ENCODE data around the gene TMEM165. TPM values are rescaled to one million over a fixed set of nuclear protein-coding genes. Genes with fewer than 3 reads are reported as not detected.
A peak's percentile ranks its signal among the peaks of the same experiment; 100 is the strongest.

The TMEM165 gene
- total RNA-seq, 1 experiment from 2014 or later: 165 TPM

GRCh38 chr4:55398966-55399365 is 3.2 kb downstream of the TMEM165 start:
- H3K4me2 ChIP-seq (ENCODE audit: low read depth, low read length, poor library complexity, severe bottlenecking): peak overlapping the region; percentile 94
- H3K79me2 ChIP-seq (ENCODE audit: low read length): peaks cover 78% of the 10 kb centered on the region
- no peaks in the 10 kb centered on the region for H3K9me3 ChIP-seq (ENCODE audit: low read length)
- no peaks in the 10 kb centered on the region for H3K27me3 ChIP-seq (ENCODE audit: low read length)
- H3K27ac ChIP-seq (ENCODE audit: low read length): no peak overlapping the region
- peaks cover 40% of the 10 kb centered on the region for H3K36me3 ChIP-seq (ENCODE audit: insufficient read depth, low read length)
- peaks cover 36% of the 10 kb centered on the region for H4K20me1 ChIP-seq (ENCODE audit: insufficient read depth, low read depth, low read length)
- no peaks in the 10 kb centered on the region for H3K9me2 ChIP-seq (replicated peaks; ENCODE audit: insufficient read depth, low read length)
- no peak for DNase-seq
- H3K9ac ChIP-seq (ENCODE audit: low read length): no peak overlapping the region
- no peak overlapping the region for H2AFZ ChIP-seq (ENCODE audit: low read length)
- peaks cover 40% of the 10 kb centered on the region for H3K4me1 ChIP-seq (ENCODE audit: low read length)
- peak overlapping the region; percentile 83 for H3K4me3 ChIP-seq (ENCODE audit: low read length)

GRCh38 chr4:55399581-55399980 is 3.8 kb downstream of the TMEM165 start:
- DNase-seq: no peak
- peaks cover 34% of the 10 kb centered on the region for H3K4me1 ChIP-seq (ENCODE audit: low read length)
- H3K4me2 ChIP-seq (ENCODE audit: low read depth, low read length, poor library complexity, severe bottlenecking): peak overlapping the region; percentile 94
- no peak overlapping the region for H3K27ac ChIP-seq (ENCODE audit: low read length)
- no peaks in the 10 kb centered on the region for H3K27me3 ChIP-seq (ENCODE audit: low read length)
- H2AFZ ChIP-seq (ENCODE audit: low read length): no peak overlapping the region
- no peaks in the 10 kb centered on the region for H3K9me2 ChIP-seq (replicated peaks; ENCODE audit: insufficient read depth, low read length)
- H3K79me2 ChIP-seq (ENCODE audit: low read length): peaks cover 84% of the 10 kb centered on the region
- no peak overlapping the region for H3K9ac ChIP-seq (ENCODE audit: low read length)
- H3K36me3 ChIP-seq (ENCODE audit: insufficient read depth, low read length): peaks cover 40% of the 10 kb centered on the region
- H4K20me1 ChIP-seq (ENCODE audit: insufficient read depth, low read depth, low read length): peaks cover 36% of the 10 kb centered on the region
- H3K4me3 ChIP-seq (ENCODE audit: low read length): no peak overlapping the region
- H3K9me3 ChIP-seq (ENCODE audit: low read length): no peaks in the 10 kb centered on the region

GRCh38 chr4:55405073-55405472 is 9.3 kb downstream of the TMEM165 start:
- H3K9me2 ChIP-seq (replicated peaks; ENCODE audit: insufficient read depth, low read length): no peaks in the 10 kb centered on the region
- H2AFZ ChIP-seq (ENCODE audit: low read length): no peak overlapping the region
- H3K4me1 ChIP-seq (ENCODE audit: low read length): peaks cover 34% of the 10 kb centered on the region
- no peak overlapping the region for H3K27ac ChIP-seq (ENCODE audit: low read length)
- H3K36me3 ChIP-seq (ENCODE audit: insufficient read depth, low read length): peaks cover 57% of the 10 kb centered on the region
- peaks cover 94% of the 10 kb centered on the region for H3K79me2 ChIP-seq (ENCODE audit: low read length)
- no peak for DNase-seq
- no peak overlapping the region for H3K4me3 ChIP-seq (ENCODE audit: low read length)
- H3K9me3 ChIP-seq (ENCODE audit: low read length): no peaks in the 10 kb centered on the region
- H3K9ac ChIP-seq (ENCODE audit: low read length): no peak overlapping the region
- no peak overlapping the region for H3K4me2 ChIP-seq (ENCODE audit: low read depth, low read length, poor library complexity, severe bottlenecking)
- peaks cover 50% of the 10 kb centered on the region for H4K20me1 ChIP-seq (ENCODE audit: insufficient read depth, low read depth, low read length)
- no peaks in the 10 kb centered on the region for H3K27me3 ChIP-seq (ENCODE audit: low read length)

DNA sequence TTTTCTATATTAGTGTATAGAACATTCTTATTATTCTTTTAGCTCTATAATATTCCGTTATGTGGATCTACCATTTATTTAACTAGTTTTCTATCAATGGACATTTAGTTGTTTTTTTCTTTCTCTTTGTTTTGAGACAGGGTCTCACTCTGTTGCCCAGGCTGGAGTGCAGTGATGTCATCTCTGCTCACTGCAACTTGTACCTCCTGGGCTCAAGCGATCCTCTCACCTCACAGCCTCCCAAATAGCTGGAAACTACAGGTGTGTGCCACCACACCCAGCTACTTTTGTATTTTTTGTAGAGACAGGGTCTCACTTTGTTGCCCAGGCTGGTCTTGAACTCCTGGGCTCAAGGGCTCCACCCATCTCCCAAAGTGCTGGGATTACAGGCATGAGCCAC is 10.8 kb downstream of the TMEM165 start:
- H3K27ac ChIP-seq (ENCODE audit: low read length): no peak overlapping the region
- DNase-seq: no peak
- H2AFZ ChIP-seq (ENCODE audit: low read length): no peak overlapping the region
- H3K79me2 ChIP-seq (ENCODE audit: low read length): peaks cover 96% of the 10 kb centered on the region
- H3K27me3 ChIP-seq (ENCODE audit: low read length): no peaks in the 10 kb centered on the region
- no peak overlapping the region for H3K9ac ChIP-seq (ENCODE audit: low read length)
- H3K4me3 ChIP-seq (ENCODE audit: low read length): no peak overlapping the region
- peaks cover 34% of the 10 kb centered on the region for H3K4me1 ChIP-seq (ENCODE audit: low read length)
- no peaks in the 10 kb centered on the region for H3K9me2 ChIP-seq (replicated peaks; ENCODE audit: insufficient read depth, low read length)
- H3K36me3 ChIP-seq (ENCODE audit: insufficient read depth, low read length): peaks cover 58% of the 10 kb centered on the region
- peaks cover 48% of the 10 kb centered on the region for H4K20me1 ChIP-seq (ENCODE audit: insufficient read depth, low read depth, low read length)
- no peak overlapping the region for H3K4me2 ChIP-seq (ENCODE audit: low read depth, low read length, poor library complexity, severe bottlenecking)
- H3K9me3 ChIP-seq (ENCODE audit: low read length): no peaks in the 10 kb centered on the region

DNA sequence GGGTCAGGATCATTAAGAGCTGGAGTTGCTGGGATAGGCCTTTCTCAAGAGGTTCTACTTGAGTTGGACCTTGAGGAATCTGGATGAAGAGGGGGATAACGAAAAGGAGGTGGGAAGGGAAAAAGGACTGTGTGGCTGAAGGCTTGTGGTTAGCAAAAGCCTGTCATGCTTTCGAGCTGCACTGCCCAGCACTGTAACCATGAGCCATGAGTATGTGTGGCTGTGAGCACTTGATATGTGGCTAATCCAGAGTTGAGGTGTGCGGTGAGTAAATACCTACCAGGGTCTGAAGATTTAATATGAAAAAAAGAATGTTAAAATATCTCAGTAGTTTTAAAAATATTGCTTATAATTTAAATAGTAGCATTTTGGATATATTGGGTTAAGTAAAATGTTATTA is 11.4 kb downstream of the TMEM165 start:
- DNase-seq: no peak
- H3K4me2 ChIP-seq (ENCODE audit: low read depth, low read length, poor library complexity, severe bottlenecking): no peak overlapping the region
- no peaks in the 10 kb centered on the region for H3K9me3 ChIP-seq (ENCODE audit: low read length)
- H3K79me2 ChIP-seq (ENCODE audit: low read length): peaks cover 98% of the 10 kb centered on the region
- no peak overlapping the region for H3K9ac ChIP-seq (ENCODE audit: low read length)
- no peaks in the 10 kb centered on the region for H3K9me2 ChIP-seq (replicated peaks; ENCODE audit: insufficient read depth, low read length)
- H3K27me3 ChIP-seq (ENCODE audit: low read length): no peaks in the 10 kb centered on the region
- H4K20me1 ChIP-seq (ENCODE audit: insufficient read depth, low read depth, low read length): peaks cover 53% of the 10 kb centered on the region
- H3K4me1 ChIP-seq (ENCODE audit: low read length): peaks cover 34% of the 10 kb centered on the region
- no peak overlapping the region for H3K27ac ChIP-seq (ENCODE audit: low read length)
- no peak overlapping the region for H2AFZ ChIP-seq (ENCODE audit: low read length)
- peaks cover 59% of the 10 kb centered on the region for H3K36me3 ChIP-seq (ENCODE audit: insufficient read depth, low read length)
- H3K4me3 ChIP-seq (ENCODE audit: low read length): no peak overlapping the region

DNA sequence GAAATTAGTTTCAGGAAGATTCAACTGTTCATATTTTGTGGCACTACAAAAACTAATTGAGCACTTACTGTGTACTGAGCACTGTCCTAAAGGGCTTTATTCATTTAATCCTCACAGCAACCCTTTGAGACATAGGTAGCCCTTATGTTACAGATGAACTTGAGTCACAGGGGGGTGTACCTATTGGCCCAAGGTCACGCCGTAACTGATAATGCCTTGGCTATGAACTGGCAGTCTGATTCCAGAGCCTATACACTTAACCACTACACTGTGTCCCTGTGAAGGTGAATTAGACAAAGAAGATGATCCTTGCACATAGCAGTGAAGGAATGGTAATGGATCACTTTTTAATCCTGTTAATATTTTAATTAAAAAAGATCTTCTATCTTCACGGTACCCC is 12.0 kb downstream of the TMEM165 start:
- Histone ChIP-seq H3K79me2 (ENCODE audit: low read length) (peaks cover 99% of the 10 kb centered on the region), H3K36me3 (ENCODE audit: insufficient read depth, low read length) (peaks cover 59% of the 10 kb centered on the region), H3K4me1 (ENCODE audit: low read length) (peaks cover 34% of the 10 kb centered on the region), H3K27me3 (ENCODE audit: low read length) (no peaks in the 10 kb centered on the region), H3K4me3 (ENCODE audit: low read length) (no peak overlapping the region), H3K9me3 (ENCODE audit: low read length) (no peaks in the 10 kb centered on the region), H3K9me2 (replicated peaks; ENCODE audit: insufficient read depth, low read length) (no peaks in the 10 kb centered on the region), H3K9ac (ENCODE audit: low read length) (no peak overlapping the region), H4K20me1 (ENCODE audit: insufficient read depth, low read depth, low read length) (peaks cover 53% of the 10 kb centered on the region), H3K27ac (ENCODE audit: low read length) (no peak overlapping the region), H3K4me2 (ENCODE audit: low read depth, low read length, poor library complexity, severe bottlenecking) (no peak overlapping the region), H2AFZ (ENCODE audit: low read length) (no peak overlapping the region)
- no peak for DNase-seq

- H3K4me1 ChIP-seq (ENCODE audit: low read length): peaks cover 34% of the 10 kb centered on the region
- peaks cover 54% of the 10 kb centered on the region for H4K20me1 ChIP-seq (ENCODE audit: insufficient read depth, low read depth, low read length)
- H3K36me3 ChIP-seq (ENCODE audit: insufficient read depth, low read length): peaks cover 49% of the 10 kb centered on the region; the same call in 1 of the 2 replicates
- H2AFZ ChIP-seq (ENCODE audit: low read length): no peak overlapping the region
- no peak overlapping the region for H3K4me3 ChIP-seq (ENCODE audit: low read length)
- H3K4me2 ChIP-seq (ENCODE audit: low read depth, low read length, poor library complexity, severe bottlenecking): peak overlapping the region; percentile 11
- DNase-seq: peak; percentile 67
- peaks cover 93% of the 10 kb centered on the region for H3K79me2 ChIP-seq (ENCODE audit: low read length)
- H3K9ac ChIP-seq (ENCODE audit: low read length): no peak overlapping the region
- H3K27me3 ChIP-seq (ENCODE audit: low read length): no peaks in the 10 kb centered on the region
- H3K27ac ChIP-seq (ENCODE audit: low read length): no peak overlapping the region
- no peaks in the 10 kb centered on the region for H3K9me3 ChIP-seq (ENCODE audit: low read length)
- no peaks in the 10 kb centered on the region for H3K9me2 ChIP-seq (replicated peaks; ENCODE audit: insufficient read depth, low read length)
These were observed 13.9 kb downstream of the TMEM165 start for GRCh38 chr4:55409468-55410171.

DNA sequence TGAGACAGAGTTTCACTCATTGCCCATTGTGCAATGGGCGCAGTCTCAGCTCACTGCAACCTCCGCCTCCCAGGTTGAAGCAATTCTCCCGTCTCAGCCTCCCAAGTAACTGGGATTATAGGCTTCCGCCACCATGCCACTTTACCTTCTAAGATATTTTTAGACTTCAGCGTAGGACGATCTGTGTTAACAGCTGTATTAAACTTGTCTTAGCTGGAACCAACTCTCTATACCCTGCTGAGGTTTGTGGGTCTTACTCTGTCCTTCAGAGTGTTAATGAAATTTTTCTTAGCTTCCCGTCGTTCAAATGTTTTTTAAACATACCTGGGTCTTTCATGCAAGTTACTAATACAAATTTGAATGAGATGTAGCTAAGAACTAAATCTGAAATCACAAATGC is 14.7 kb downstream of the TMEM165 start:
- Histone ChIP-seq H3K4me1 (ENCODE audit: low read length) (peaks cover 34% of the 10 kb centered on the region), H3K9ac (ENCODE audit: low read length) (no peak overlapping the region), H3K79me2 (ENCODE audit: low read length) (peaks cover 93% of the 10 kb centered on the region), H3K9me2 (replicated peaks; ENCODE audit: insufficient read depth, low read length) (no peaks in the 10 kb centered on the region), H2AFZ (ENCODE audit: low read length) (no peak overlapping the region), H3K4me3 (ENCODE audit: low read length) (no peak overlapping the region), H3K9me3 (ENCODE audit: low read length) (no peaks in the 10 kb centered on the region), H3K27ac (ENCODE audit: low read length) (no peak overlapping the region), H3K36me3 (ENCODE audit: insufficient read depth, low read length) (peaks cover 47% of the 10 kb centered on the region; the same call in 1 of the 2 replicates), H3K4me2 (ENCODE audit: low read depth, low read length, poor library complexity, severe bottlenecking) (no peak overlapping the region), H4K20me1 (ENCODE audit: insufficient read depth, low read depth, low read length) (peaks cover 56% of the 10 kb centered on the region), H3K27me3 (ENCODE audit: low read length) (no peaks in the 10 kb centered on the region)
- DNase-seq: no peak
